SIG-M5 treated with dmso at 0.1 percent for 504 hours (cell line): ENCODE measurements around the gene PIGR.

Source experiments
- DNase-seq: peaks from one replicate; lab custom pipeline; 2025; ENCODE audit not compliant: unreplicated experiment; lab: John Stamatoyannopoulos, UW

PIGR gene

GRCh38 chr1:206960676-206961386, 14.6 kb upstream of the PIGR start:
- no peak for DNase-seq

GRCh38 chr1:206958144-206958543, 11.9 kb upstream of the PIGR start:
- no peak for DNase-seq

GRCh38 chr1:206957639-206958038, 11.4 kb upstream of the PIGR start:
- no peak for DNase-seq

- no peak for DNase-seq
Observed at GRCh38 chr1:206955476-206956451, 9.5 kb upstream of the PIGR start.

GRCh38 chr1:206954459-206955342, 8.4 kb upstream of the PIGR start:
- no peak for DNase-seq

- DNase-seq = peak; percentile 28
Observed at GRCh38 chr1:206953626-206954025, 7.4 kb upstream of the PIGR start.

- DNase-seq = no peak
Observed at GRCh38 chr1:206953126-206953525, 6.9 kb upstream of the PIGR start.

- peak; percentile 19 for DNase-seq
Observed at GRCh38 chr1:206952171-206952570, 5.9 kb upstream of the PIGR start.

- peak; percentile 20 for DNase-seq
Observed at GRCh38 chr1:206951318-206952100, 5.2 kb upstream of the PIGR start.

GRCh38 chr1:206949641-206950040, 3.4 kb upstream of the PIGR start:
- DNase-seq = no peak

- DNase-seq = peak; percentile 51
Observed at GRCh38 chr1:206949208-206949607, 2.9 kb upstream of the PIGR start.

- DNase-seq = peak; percentile 29
Observed at GRCh38 chr1:206947255-206947654, 989 bp upstream of the PIGR start.

GRCh38 chr1:206945779-206946178, 487 bp downstream of the PIGR start:
- no peak for DNase-seq

GRCh38 chr1:206944703-206945102, 1.6 kb downstream of the PIGR start:
- no peak for DNase-seq

GRCh38 chr1:206941766-206942418, 4.4 kb downstream of the PIGR start:
- DNase-seq = no peak

- no peak for DNase-seq
Observed at GRCh38 chr1:206940588-206940936, 5.7 kb downstream of the PIGR start.

GRCh38 chr1:206939841-206940587, 6.3 kb downstream of the PIGR start:
- no peak for DNase-seq

- no peak for DNase-seq
Observed at GRCh38 chr1:206939131-206939530, 7.1 kb downstream of the PIGR start.

- DNase-seq = no peak
Observed at GRCh38 chr1:206937425-206937824, 8.8 kb downstream of the PIGR start.
